HepG2 (cell line): ENCODE results near the gene UNG.

Experiments used
- CEBPB ChIP-seq: IDR thresholded peaks from 2 replicates; pipeline ENCODE4 v1.6.1; 2011; ENCODE audit warnings: low read depth, low read length, improper control_type of control experiment, borderline replicate concordance
- CENPT ChIP-seq: sonication (generic); formaldehyde crosslinking; IDR thresholded peaks from 2 replicates; pipeline ENCODE4 v1.8.0; 2022; ENCODE audit warnings: low read depth, mild to moderate bottlenecking, moderate library complexity, missing genetic modification reagents
- EP300 ChIP-seq, 3 experiments: sonication (generic) in 1 of 3; formaldehyde crosslinking in 1 of 3; IDR thresholded peaks; 2 replicates each; pipeline versions ENCODE4 v1.5.1 to v1.6.1; 2011 to 2020; ENCODE audit warnings: low read depth in 2 of 3, low read length in 2 of 3, borderline replicate concordance in 1 of 3, improper control_type of control experiment in 1 of 3, mild to moderate bottlenecking in 1 of 3, missing genetic modification reagents in 1 of 3, moderate library complexity in 1 of 3
- EZH2 ChIP-seq: conservative IDR thresholded peaks from 2 replicates; pipeline ENCODE4 v1.6.1; 2012; ENCODE audit warnings: mild to moderate bottlenecking, low read depth, low read length, moderate library complexity
- PITX1 ChIP-seq: sonication (generic); formaldehyde crosslinking; IDR thresholded peaks from 2 replicates; pipeline ENCODE4 v1.5.1; 2020; ENCODE audit warnings: mild to moderate bottlenecking, missing genetic modification reagents
- SETDB1 ChIP-seq: sonication (generic); formaldehyde crosslinking; IDR thresholded peaks from 2 replicates; pipeline ENCODE4 v1.5.1; 2020; ENCODE audit warnings: missing genetic modification reagents, mild to moderate bottlenecking, borderline replicate concordance
- ZNF782 ChIP-seq: sonication (generic); formaldehyde crosslinking; IDR thresholded peaks from 2 replicates; pipeline ENCODE4 v1.4.0; 2020; ENCODE audit warnings: missing genetic modification reagents, mild to moderate bottlenecking, borderline replicate concordance
- TF ChIP-seq, protein P1 (sequence below): sonication (generic); formaldehyde crosslinking; IDR thresholded peaks from 2 replicates; pipeline ENCODE4 v1.4.0; 2020; ENCODE audit warnings: low read depth, mild to moderate bottlenecking, missing genetic modification reagents
- TF ChIP-seq, protein P2 (sequence below): sonication (generic); formaldehyde crosslinking; IDR thresholded peaks from 2 replicates; pipeline ENCODE4 v1.5.0; 2020; ENCODE audit warnings: mild to moderate bottlenecking, missing genetic modification reagents, moderate library complexity
- TF ChIP-seq, protein P3 (sequence below): sonication (generic); formaldehyde crosslinking; conservative IDR thresholded peaks from 2 replicates; pipeline ENCODE4 v1.4.0; 2020; ENCODE audit warnings: mild to moderate bottlenecking, missing genetic modification reagents, moderate library complexity
- TF ChIP-seq, protein P4 (sequence below): sonication (generic); formaldehyde crosslinking; IDR thresholded peaks from 2 replicates; pipeline ENCODE4 v1.9.0; 2021; ENCODE audit warnings: missing genetic modification reagents, borderline replicate concordance
- TF ChIP-seq, protein P5 (sequence below): sonication (generic); formaldehyde crosslinking; IDR thresholded peaks from 2 replicates; pipeline ENCODE4 v1.4.0; 2020; ENCODE audit warnings: missing genetic modification reagents, borderline replicate concordance

DNA sequence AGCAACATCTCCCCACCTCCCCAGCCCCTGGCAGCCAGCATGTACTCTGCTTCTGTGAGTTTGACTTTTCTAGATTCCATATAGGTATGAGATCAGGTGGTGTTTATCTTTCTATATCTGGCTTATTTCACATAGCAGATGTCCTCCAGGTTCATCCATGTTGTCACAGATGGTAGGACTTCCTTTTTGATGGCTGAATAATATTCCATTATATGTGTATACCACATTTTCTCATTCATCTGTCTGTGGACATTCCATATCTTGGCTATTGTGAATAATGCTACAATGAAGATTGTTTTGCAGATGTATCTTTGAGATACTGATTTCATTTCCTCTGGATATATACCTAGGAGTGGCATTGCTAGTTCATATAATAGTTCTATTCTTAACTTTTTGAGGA, 22.5 kb upstream of the UNG start:
- TF ChIP-seq SETDB1, result no peak
- TF ChIP-seq, protein P1, sequence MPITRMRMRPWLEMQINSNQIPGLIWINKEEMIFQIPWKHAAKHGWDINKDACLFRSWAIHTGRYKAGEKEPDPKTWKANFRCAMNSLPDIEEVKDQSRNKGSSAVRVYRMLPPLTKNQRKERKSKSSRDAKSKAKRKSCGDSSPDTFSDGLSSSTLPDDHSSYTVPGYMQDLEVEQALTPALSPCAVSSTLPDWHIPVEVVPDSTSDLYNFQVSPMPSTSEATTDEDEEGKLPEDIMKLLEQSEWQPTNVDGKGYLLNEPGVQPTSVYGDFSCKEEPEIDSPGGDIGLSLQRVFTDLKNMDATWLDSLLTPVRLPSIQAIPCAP, result no peak
- no peak for TF ChIP-seq EZH2
- TF ChIP-seq, protein P2, sequence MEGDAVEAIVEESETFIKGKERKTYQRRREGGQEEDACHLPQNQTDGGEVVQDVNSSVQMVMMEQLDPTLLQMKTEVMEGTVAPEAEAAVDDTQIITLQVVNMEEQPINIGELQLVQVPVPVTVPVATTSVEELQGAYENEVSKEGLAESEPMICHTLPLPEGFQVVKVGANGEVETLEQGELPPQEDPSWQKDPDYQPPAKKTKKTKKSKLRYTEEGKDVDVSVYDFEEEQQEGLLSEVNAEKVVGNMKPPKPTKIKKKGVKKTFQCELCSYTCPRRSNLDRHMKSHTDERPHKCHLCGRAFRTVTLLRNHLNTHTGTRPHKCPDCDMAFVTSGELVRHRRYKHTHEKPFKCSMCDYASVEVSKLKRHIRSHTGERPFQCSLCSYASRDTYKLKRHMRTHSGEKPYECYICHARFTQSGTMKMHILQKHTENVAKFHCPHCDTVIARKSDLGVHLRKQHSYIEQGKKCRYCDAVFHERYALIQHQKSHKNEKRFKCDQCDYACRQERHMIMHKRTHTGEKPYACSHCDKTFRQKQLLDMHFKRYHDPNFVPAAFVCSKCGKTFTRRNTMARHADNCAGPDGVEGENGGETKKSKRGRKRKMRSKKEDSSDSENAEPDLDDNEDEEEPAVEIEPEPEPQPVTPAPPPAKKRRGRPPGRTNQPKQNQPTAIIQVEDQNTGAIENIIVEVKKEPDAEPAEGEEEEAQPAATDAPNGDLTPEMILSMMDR (CRISPR knock-in tag), result no peak
- TF ChIP-seq, protein P3, sequence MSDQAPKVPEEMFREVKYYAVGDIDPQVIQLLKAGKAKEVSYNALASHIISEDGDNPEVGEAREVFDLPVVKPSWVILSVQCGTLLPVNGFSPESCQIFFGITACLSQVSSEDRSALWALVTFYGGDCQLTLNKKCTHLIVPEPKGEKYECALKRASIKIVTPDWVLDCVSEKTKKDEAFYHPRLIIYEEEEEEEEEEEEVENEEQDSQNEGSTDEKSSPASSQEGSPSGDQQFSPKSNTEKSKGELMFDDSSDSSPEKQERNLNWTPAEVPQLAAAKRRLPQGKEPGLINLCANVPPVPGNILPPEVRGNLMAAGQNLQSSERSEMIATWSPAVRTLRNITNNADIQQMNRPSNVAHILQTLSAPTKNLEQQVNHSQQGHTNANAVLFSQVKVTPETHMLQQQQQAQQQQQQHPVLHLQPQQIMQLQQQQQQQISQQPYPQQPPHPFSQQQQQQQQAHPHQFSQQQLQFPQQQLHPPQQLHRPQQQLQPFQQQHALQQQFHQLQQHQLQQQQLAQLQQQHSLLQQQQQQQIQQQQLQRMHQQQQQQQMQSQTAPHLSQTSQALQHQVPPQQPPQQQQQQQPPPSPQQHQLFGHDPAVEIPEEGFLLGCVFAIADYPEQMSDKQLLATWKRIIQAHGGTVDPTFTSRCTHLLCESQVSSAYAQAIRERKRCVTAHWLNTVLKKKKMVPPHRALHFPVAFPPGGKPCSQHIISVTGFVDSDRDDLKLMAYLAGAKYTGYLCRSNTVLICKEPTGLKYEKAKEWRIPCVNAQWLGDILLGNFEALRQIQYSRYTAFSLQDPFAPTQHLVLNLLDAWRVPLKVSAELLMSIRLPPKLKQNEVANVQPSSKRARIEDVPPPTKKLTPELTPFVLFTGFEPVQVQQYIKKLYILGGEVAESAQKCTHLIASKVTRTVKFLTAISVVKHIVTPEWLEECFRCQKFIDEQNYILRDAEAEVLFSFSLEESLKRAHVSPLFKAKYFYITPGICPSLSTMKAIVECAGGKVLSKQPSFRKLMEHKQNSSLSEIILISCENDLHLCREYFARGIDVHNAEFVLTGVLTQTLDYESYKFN (CRISPR knock-in tag), result no peak
- no peak for TF ChIP-seq CENPT (CRISPR knock-in tag)
- TF ChIP-seq PITX1 (CRISPR knock-in tag), result no peak
- TF ChIP-seq, protein P4, sequence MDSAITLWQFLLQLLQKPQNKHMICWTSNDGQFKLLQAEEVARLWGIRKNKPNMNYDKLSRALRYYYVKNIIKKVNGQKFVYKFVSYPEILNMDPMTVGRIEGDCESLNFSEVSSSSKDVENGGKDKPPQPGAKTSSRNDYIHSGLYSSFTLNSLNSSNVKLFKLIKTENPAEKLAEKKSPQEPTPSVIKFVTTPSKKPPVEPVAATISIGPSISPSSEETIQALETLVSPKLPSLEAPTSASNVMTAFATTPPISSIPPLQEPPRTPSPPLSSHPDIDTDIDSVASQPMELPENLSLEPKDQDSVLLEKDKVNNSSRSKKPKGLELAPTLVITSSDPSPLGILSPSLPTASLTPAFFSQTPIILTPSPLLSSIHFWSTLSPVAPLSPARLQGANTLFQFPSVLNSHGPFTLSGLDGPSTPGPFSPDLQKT (CRISPR knock-in tag), result no peak
- TF ChIP-seq, protein P5, sequence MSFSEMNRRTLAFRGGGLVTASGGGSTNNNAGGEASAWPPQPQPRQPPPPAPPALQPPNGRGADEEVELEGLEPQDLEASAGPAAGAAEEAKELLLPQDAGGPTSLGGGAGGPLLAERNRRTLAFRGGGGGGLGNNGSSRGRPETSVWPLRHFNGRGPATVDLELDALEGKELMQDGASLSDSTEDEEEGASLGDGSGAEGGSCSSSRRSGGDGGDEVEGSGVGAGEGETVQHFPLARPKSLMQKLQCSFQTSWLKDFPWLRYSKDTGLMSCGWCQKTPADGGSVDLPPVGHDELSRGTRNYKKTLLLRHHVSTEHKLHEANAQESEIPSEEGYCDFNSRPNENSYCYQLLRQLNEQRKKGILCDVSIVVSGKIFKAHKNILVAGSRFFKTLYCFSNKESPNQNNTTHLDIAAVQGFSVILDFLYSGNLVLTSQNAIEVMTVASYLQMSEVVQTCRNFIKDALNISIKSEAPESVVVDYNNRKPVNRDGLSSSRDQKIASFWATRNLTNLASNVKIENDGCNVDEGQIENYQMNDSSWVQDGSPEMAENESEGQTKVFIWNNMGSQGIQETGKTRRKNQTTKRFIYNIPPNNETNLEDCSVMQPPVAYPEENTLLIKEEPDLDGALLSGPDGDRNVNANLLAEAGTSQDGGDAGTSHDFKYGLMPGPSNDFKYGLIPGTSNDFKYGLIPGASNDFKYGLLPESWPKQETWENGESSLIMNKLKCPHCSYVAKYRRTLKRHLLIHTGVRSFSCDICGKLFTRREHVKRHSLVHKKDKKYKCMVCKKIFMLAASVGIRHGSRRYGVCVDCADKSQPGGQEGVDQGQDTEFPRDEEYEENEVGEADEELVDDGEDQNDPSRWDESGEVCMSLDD (CRISPR knock-in tag), result no peak
- no peak for TF ChIP-seq CEBPB
- TF ChIP-seq ZNF782, result no peak
- TF ChIP-seq EP300 (IDR thresholded peaks at IDR 0.05; ENCODE audit: low read depth in 2 of 2, low read length in 2 of 2), result no peak
- no peak for TF ChIP-seq EP300 (CRISPR knock-in tag; IDR thresholded peaks at IDR 0.05; ENCODE audit: borderline replicate concordance)
